Measurements from ENCODE around the gene FANCM.

FANCM gene

GRCh38 chr14:45177076-45177475 lies 41.3 kb downstream of the FANCM start:
- H3K4me3 ChIP-seq (ENCODE audit: low read length): no peak overlapping the region
- peak; percentile 70 for DNase-seq (ENCODE audit: low read depth)
- no peak for TF ChIP-seq CTCF (conservative IDR thresholded peaks at IDR 0.05; ENCODE audit: low read length)

GRCh38 chr14:45181329-45181728 lies 45.6 kb downstream of the FANCM start:
- TF ChIP-seq CTCF (conservative IDR thresholded peaks at IDR 0.05; ENCODE audit: low read length): no peak
- no peak overlapping the region for H3K4me3 ChIP-seq (ENCODE audit: low read length)
- no peak for DNase-seq (ENCODE audit: low read depth)

GRCh38 chr14:45181806-45182205 lies 46.1 kb downstream of the FANCM start:
- H3K4me3 ChIP-seq (ENCODE audit: low read length): no peak overlapping the region
- DNase-seq (ENCODE audit: low read depth): no peak
- no peak for TF ChIP-seq CTCF (conservative IDR thresholded peaks at IDR 0.05; ENCODE audit: low read length)

GRCh38 chr14:45185100-45185814 lies 49.5 kb downstream of the FANCM start:
- peak; percentile 45 for DNase-seq (ENCODE audit: low read depth)
- H3K4me3 ChIP-seq (ENCODE audit: low read length): no peak overlapping the region
- TF ChIP-seq CTCF (conservative IDR thresholded peaks at IDR 0.05; ENCODE audit: low read length): no peak

- no peak overlapping the region for H3K4me3 ChIP-seq (ENCODE audit: low read length)
- no peak for DNase-seq (ENCODE audit: low read depth)
- TF ChIP-seq CTCF (conservative IDR thresholded peaks at IDR 0.05; ENCODE audit: low read length): no peak
Observed at GRCh38 chr14:45194964-45195363, 59.2 kb downstream of the FANCM start.

GRCh38 chr14:45198551-45198950 lies 62.8 kb downstream of the FANCM start:
- H3K4me3 ChIP-seq (ENCODE audit: low read length): no peak overlapping the region
- TF ChIP-seq CTCF (conservative IDR thresholded peaks at IDR 0.05; ENCODE audit: low read length): no peak
- peak; percentile 35 for DNase-seq (ENCODE audit: low read depth)

- H3K4me3 ChIP-seq (ENCODE audit: low read length): no peak overlapping the region
- no peak for TF ChIP-seq CTCF (conservative IDR thresholded peaks at IDR 0.05; ENCODE audit: low read length)
- DNase-seq (ENCODE audit: low read depth): peak; percentile 38
Observed at GRCh38 chr14:45199230-45199629, 63.5 kb downstream of the FANCM start.

All from AG10803 (cell line).